IgD-negative memory B cell (primary cell): ENCODE data around the gene CMTR1. TPM values are rescaled to one million over a fixed set of nuclear protein-coding genes. Genes with fewer than 3 reads are reported as not detected.

Source experiments
- H3K27ac Mint-ChIP-seq, 3 donors: one replicate each; pipeline ENCODE4 v1.8.0; 2020 to 2022; ENCODE audit warnings: mild to moderate bottlenecking in 3 of 3, mixed read lengths in 3 of 3, moderate library complexity in 1 of 3
- H3K27me3 Mint-ChIP-seq: one replicate; pipeline ENCODE4 v1.8.0; 2021; ENCODE audit warnings: mixed read lengths
- H3K36me3 Mint-ChIP-seq: one replicate; pipeline ENCODE4 v1.8.0; 2020; ENCODE audit warnings: mild to moderate bottlenecking, mixed read lengths
- H3K4me1 Mint-ChIP-seq, 3 donors: one replicate each; pipeline ENCODE4 v1.8.0; 2020 to 2022; ENCODE audit warnings: mixed read lengths in 3 of 3, mild to moderate bottlenecking in 1 of 3
- H3K4me3 Mint-ChIP-seq, 4 donors: one replicate each; pipeline ENCODE4 v1.8.0; 2020 to 2022; ENCODE audit warnings: mild to moderate bottlenecking in 4 of 4, mixed read lengths in 4 of 4, moderate library complexity in 3 of 4
- H3K9me3 Mint-ChIP-seq, 3 donors: one replicate each; pipeline ENCODE4 v1.8.0; 2020 to 2021; ENCODE audit warnings: mixed read lengths in 3 of 3, mild to moderate bottlenecking in 1 of 3
- polyA plus RNA-seq: library from polyadenylated mRNA; unstranded; fragments of 300-500 nt; fragmentation: Illumina TruSeq; gene quantifications from one replicate; pipeline ENCODE4 v1.2.3, GENCODE V29; 2021

Gene CMTR1
- polyA plus RNA-seq, 1 donor from 2014 or later, result 27.5 TPM

- peak overlapping the region in 2 of 3 donors; percentile 28 to 31 for H3K27ac Mint-ChIP-seq
- H3K27me3 Mint-ChIP-seq, result no peaks in the 10 kb centered on the region
- no peak overlapping the region for H3K4me3 Mint-ChIP-seq
- peaks cover 0 to 8% (median 0%) of the 10 kb centered on the region in 3 donors for H3K4me1 Mint-ChIP-seq
- peaks cover 2% of the 10 kb centered on the region for H3K36me3 Mint-ChIP-seq
- no peaks in the 10 kb centered on the region for H3K9me3 Mint-ChIP-seq
These were observed 45.8 kb downstream of the CMTR1 start for GRCh38 chr6:37478827-37479226.

GRCh38 chr6:37479266-37479854 lies 46.3 kb downstream of the CMTR1 start:
- Mint-ChIP-seq H3K4me1 (peaks cover 0 to 8% (median 0%) of the 10 kb centered on the region in 3 donors), H3K36me3 (peaks cover 2% of the 10 kb centered on the region), H3K9me3 (no peaks in the 10 kb centered on the region), H3K4me3 (no peak overlapping the region), H3K27ac (peak overlapping the region in 2 of 3 donors; percentile 28 to 47), H3K27me3 (no peaks in the 10 kb centered on the region)

- H3K36me3 Mint-ChIP-seq, result peaks cover 2% of the 10 kb centered on the region
- no peaks in the 10 kb centered on the region for H3K9me3 Mint-ChIP-seq
- no peaks in the 10 kb centered on the region for H3K27me3 Mint-ChIP-seq
- H3K27ac Mint-ChIP-seq, result peak overlapping the region in 1 of 3 donors; percentile 47
- no peak overlapping the region for H3K4me3 Mint-ChIP-seq
- peaks cover 0 to 8% (median 0%) of the 10 kb centered on the region in 3 donors for H3K4me1 Mint-ChIP-seq
These were observed 47.2 kb downstream of the CMTR1 start for GRCh38 chr6:37480118-37480736.

GRCh38 chr6:37480951-37481534 lies 48.0 kb downstream of the CMTR1 start:
- Mint-ChIP-seq H3K4me3 (no peak overlapping the region), H3K9me3 (no peaks in the 10 kb centered on the region), H3K27ac (no peak overlapping the region), H3K27me3 (no peaks in the 10 kb centered on the region), H3K36me3 (no peaks in the 10 kb centered on the region), H3K4me1 (peaks cover 0 to 6% (median 3%) of the 10 kb centered on the region in 3 donors)

GRCh38 chr6:37481711-37482605 lies 48.9 kb downstream of the CMTR1 start:
- no peaks in the 10 kb centered on the region for H3K27me3 Mint-ChIP-seq
- H3K27ac Mint-ChIP-seq, result no peak overlapping the region
- no peaks in the 10 kb centered on the region for H3K9me3 Mint-ChIP-seq
- H3K4me3 Mint-ChIP-seq, result no peak overlapping the region
- peaks cover 0 to 6% (median 3%) of the 10 kb centered on the region in 3 donors for H3K4me1 Mint-ChIP-seq
- H3K36me3 Mint-ChIP-seq, result no peaks in the 10 kb centered on the region

GRCh38 chr6:37482606-37483251 lies 49.7 kb downstream of the CMTR1 start:
- no peaks in the 10 kb centered on the region for H3K9me3 Mint-ChIP-seq
- H3K4me3 Mint-ChIP-seq, result no peak overlapping the region
- no peaks in the 10 kb centered on the region for H3K36me3 Mint-ChIP-seq
- no peak overlapping the region for H3K27ac Mint-ChIP-seq
- H3K27me3 Mint-ChIP-seq, result no peaks in the 10 kb centered on the region
- peaks cover under 1 to 6% (median 3%) of the 10 kb centered on the region in 3 donors for H3K4me1 Mint-ChIP-seq

- Mint-ChIP-seq H3K27ac (peak overlapping the region in 1 of 3 donors; percentile 63), H3K36me3 (no peaks in the 10 kb centered on the region), H3K4me1 (peaks cover 6 to 12% (median 8%) of the 10 kb centered on the region in 3 donors), H3K27me3 (no peaks in the 10 kb centered on the region), H3K4me3 (no peak overlapping the region), H3K9me3 (no peaks in the 10 kb centered on the region)
These were observed 50.4 kb downstream of the CMTR1 start for GRCh38 chr6:37483252-37483901.

- peak overlapping the region in 1 of 3 donors; percentile 50 for H3K27ac Mint-ChIP-seq
These were observed 51.1 kb downstream of the CMTR1 start for GRCh38 chr6:37483917-37484785.

GRCh38 chr6:37484786-37485170 lies 51.8 kb downstream of the CMTR1 start:
- Mint-ChIP-seq H3K4me1 (peaks cover 12 to 15% (median 13%) of the 10 kb centered on the region in 3 donors), H3K27me3 (no peaks in the 10 kb centered on the region), H3K4me3 (no peak overlapping the region), H3K9me3 (no peaks in the 10 kb centered on the region), H3K36me3 (no peaks in the 10 kb centered on the region), H3K27ac (peak overlapping the region in 2 of 3 donors; percentile 50 to 59)

More at GRCh38 chr6:37483917-37484785, 51.1 kb downstream of the CMTR1 start:
- H3K4me1 Mint-ChIP-seq, result peaks cover 10 to 12% (median 12%) of the 10 kb centered on the region in 3 donors
- no peaks in the 10 kb centered on the region for H3K36me3 Mint-ChIP-seq
- no peaks in the 10 kb centered on the region for H3K27me3 Mint-ChIP-seq
- H3K4me3 Mint-ChIP-seq, result no peak overlapping the region
- H3K9me3 Mint-ChIP-seq, result no peaks in the 10 kb centered on the region

GRCh38 chr6:37485291-37485702 lies 52.3 kb downstream of the CMTR1 start:
- no peaks in the 10 kb centered on the region for H3K27me3 Mint-ChIP-seq
- H3K36me3 Mint-ChIP-seq, result no peaks in the 10 kb centered on the region
- H3K4me3 Mint-ChIP-seq, result no peak overlapping the region
- peaks cover 17 to 20% (median 18%) of the 10 kb centered on the region in 3 donors for H3K4me1 Mint-ChIP-seq
- H3K9me3 Mint-ChIP-seq, result no peaks in the 10 kb centered on the region
- peak overlapping the region in 2 of 3 donors; percentile 42 to 50 for H3K27ac Mint-ChIP-seq

GRCh38 chr6:37486121-37486839 lies 53.3 kb downstream of the CMTR1 start:
- no peak overlapping the region for H3K4me3 Mint-ChIP-seq
- no peaks in the 10 kb centered on the region for H3K9me3 Mint-ChIP-seq
- no peaks in the 10 kb centered on the region for H3K27me3 Mint-ChIP-seq
- peak overlapping the region in 2 of 3 donors; percentile 42 to 71 for H3K27ac Mint-ChIP-seq
- no peaks in the 10 kb centered on the region for H3K36me3 Mint-ChIP-seq
- peaks cover 22 to 27% (median 25%) of the 10 kb centered on the region in 3 donors for H3K4me1 Mint-ChIP-seq

- H3K36me3 Mint-ChIP-seq, result no peaks in the 10 kb centered on the region
- no peak overlapping the region for H3K4me3 Mint-ChIP-seq
- peak overlapping the region; percentile 70 to 91 (median 89) for H3K27ac Mint-ChIP-seq
- H3K4me1 Mint-ChIP-seq, result peaks cover 28 to 36% (median 29%) of the 10 kb centered on the region in 3 donors
- no peaks in the 10 kb centered on the region for H3K27me3 Mint-ChIP-seq
- no peaks in the 10 kb centered on the region for H3K9me3 Mint-ChIP-seq
These were observed 54.8 kb downstream of the CMTR1 start for GRCh38 chr6:37487591-37488380.
